Neuronal stem cell (in vitro differentiated cells): ENCODE measurements around the gene CLBA1.
"Not testable (repeated sequence)": the region's sequence is repeated elsewhere in the genome, so short reads cannot be mapped to it uniquely, and the experiment has no call there.

ENCODE experiments used
- DNase-seq: peaks from one replicate; pipeline ENCODE4 v3.0.0-alpha.2; 2013; ENCODE audit warnings: low spot score
- H2AFZ ChIP-seq: one replicate; pipeline ENCODE4 v1.6.1; 2013; ENCODE audit warnings: mild to moderate bottlenecking, low read length, inconsistent platforms
- H2AK5ac ChIP-seq: 2 replicates; pipeline ENCODE4 v1.6.1; 2013; ENCODE audit warnings: low read depth, mild to moderate bottlenecking, inconsistent platforms, low read length, moderate library complexity, mixed read lengths
- H2BK120ac ChIP-seq: 2 replicates; pipeline ENCODE4 v1.6.1; 2013; ENCODE audit warnings: low read depth, mild to moderate bottlenecking, inconsistent platforms, low read length, moderate library complexity, mixed read lengths
- H2BK12ac ChIP-seq: one replicate; pipeline ENCODE4 v1.6.1; 2013; ENCODE audit warnings: low read length, inconsistent platforms
- H2BK15ac ChIP-seq: 2 replicates; pipeline ENCODE4 v1.6.1; 2013; ENCODE audit warnings: mild to moderate bottlenecking, low read length, inconsistent platforms, mixed read lengths
- H2BK5ac ChIP-seq: one replicate; pipeline ENCODE4 v1.6.1; 2013; ENCODE audit warnings: inconsistent platforms, mild to moderate bottlenecking, low read length, moderate library complexity
- H3K14ac ChIP-seq: one replicate; pipeline ENCODE4 v1.6.1; 2013; ENCODE audit warnings: low read length, inconsistent platforms
- H3K18ac ChIP-seq: 2 replicates; pipeline ENCODE4 v1.6.1; 2013; ENCODE audit warnings: low read length, inconsistent platforms
- H3K23ac ChIP-seq: 2 replicates; pipeline ENCODE4 v1.6.1; 2013; ENCODE audit warnings: low read depth, mild to moderate bottlenecking, mixed read lengths, low read length, inconsistent platforms; ENCODE audit not compliant: poor library complexity
- H3K27ac ChIP-seq: replicated peaks from 3 replicates; pipeline ENCODE4 v1.5.1; 2013; ENCODE audit warnings: low read length, inconsistent platforms
- H3K27me3 ChIP-seq, 3 experiments: 2 replicates each; pipeline ENCODE4 v1.6.1; 2013; ENCODE audit warnings: low read length in 3 of 3, mild to moderate bottlenecking in 2 of 3, inconsistent platforms in 1 of 3, low read depth in 1 of 3, mixed read lengths in 1 of 3, moderate library complexity in 1 of 3; ENCODE audit not compliant: control insufficient read depth in 3 of 3, insufficient read depth in 3 of 3
- H3K36me3 ChIP-seq, 2 donors: replicated peaks in 1 of 2; 2 replicates each; pipeline ENCODE4 v1.6.1; 2013; ENCODE audit warnings: low read length in 2 of 2; ENCODE audit not compliant: control insufficient read depth in 2 of 2, insufficient read depth in 2 of 2
- H3K4ac ChIP-seq: 2 replicates; pipeline ENCODE4 v1.6.1; 2013; ENCODE audit warnings: inconsistent platforms, mild to moderate bottlenecking, low read length, moderate library complexity
- H3K4me1 ChIP-seq, 2 donors: 1 replicate in 1 of 2; 2 replicates in 1 of 2; pipeline ENCODE4 v1.6.1; 2013; ENCODE audit warnings: low read length in 2 of 2, low read depth in 1 of 2; ENCODE audit not compliant: control insufficient read depth in 2 of 2, insufficient read depth in 1 of 2
- H3K4me2 ChIP-seq: one replicate; pipeline ENCODE4 v1.6.1; 2013; ENCODE audit warnings: mild to moderate bottlenecking, low read length, inconsistent platforms; ENCODE audit not compliant: insufficient read depth, poor library complexity, severe bottlenecking
- H3K4me3 ChIP-seq, 2 donors: 2 replicates each; pipeline ENCODE4 v1.5.1; 2013; ENCODE audit warnings: low read length in 2 of 2, mild to moderate bottlenecking in 2 of 2, inconsistent platforms in 1 of 2, moderate library complexity in 1 of 2
- H3K79me1 ChIP-seq: one replicate; pipeline ENCODE4 v1.6.1; 2013; ENCODE audit warnings: low read depth, mild to moderate bottlenecking, inconsistent platforms, low read length, moderate library complexity
- H3K9ac ChIP-seq: one replicate; pipeline ENCODE4 v1.6.1; 2013; ENCODE audit warnings: mild to moderate bottlenecking, low read depth, low read length, inconsistent platforms; ENCODE audit not compliant: poor library complexity
- H3K9me3 ChIP-seq, 2 donors: replicated peaks in 1 of 2; 2 replicates each; pipeline versions ENCODE3 to v1.6.1; 2013; ENCODE audit warnings: low read length in 2 of 2, mild to moderate bottlenecking in 2 of 2, inconsistent platforms in 1 of 2, low read depth in 1 of 2, mixed read lengths in 1 of 2, moderate library complexity in 1 of 2; ENCODE audit not compliant: control insufficient read depth in 2 of 2, insufficient read depth in 1 of 2
- H4K8ac ChIP-seq: one replicate; pipeline ENCODE4 v1.6.1; 2013; ENCODE audit warnings: low read depth, mild to moderate bottlenecking, inconsistent platforms, low read length, moderate library complexity
- H4K91ac ChIP-seq: one replicate; pipeline ENCODE4 v1.6.1; 2013; ENCODE audit warnings: low read length, low read depth, mild to moderate bottlenecking, inconsistent platforms; ENCODE audit not compliant: poor library complexity
- WGBS, 2 donors: extraction: QIAGEN DNeasy Blood & Tissue Kit; methylation state at CpG; one replicate each; pipeline ENCODE4 v1.1.7; 2013; ENCODE audit warnings: missing lambda C conversion rate in 2 of 2, mixed read lengths in 1 of 2; ENCODE audit not compliant: insufficient read length in 2 of 2, insufficient replicate concordance in 1 of 2; ENCODE audit errors: extremely low coverage in 2 of 2; 5-methylcytosine and 5-hydroxymethylcytosine counted together

CLBA1 gene

GRCh38 chr14:105027718-105028117 is 42.1 kb downstream of the CLBA1 start:
- H2BK15ac ChIP-seq, H3K4me2 ChIP-seq, H3K36me3 ChIP-seq, H2BK12ac ChIP-seq, H3K4ac ChIP-seq, H3K27ac ChIP-seq, H2AFZ ChIP-seq, H3K9ac ChIP-seq, H3K4me1 ChIP-seq, H3K14ac ChIP-seq, H4K91ac ChIP-seq, H3K79me1 ChIP-seq, H3K23ac ChIP-seq, H2BK120ac ChIP-seq, H3K9me3 ChIP-seq, H4K8ac ChIP-seq, H3K4me3 ChIP-seq, DNase-seq, H2BK5ac ChIP-seq, H2AK5ac ChIP-seq, H3K18ac ChIP-seq: not testable (repeated sequence)
- WGBS, 2 donors, result no CpG with 5 or more reads among the region's 4 CpGs
- H3K27me3 ChIP-seq, result peaks cover 0 to 13% (median 3%) of the 10 kb centered on the region in 3 experiments

- Histone ChIP-seq H3K79me1 (no peaks in the 10 kb centered on the region), H3K14ac (peak overlapping the region; percentile 21), H3K4ac (no peak overlapping the region), H3K36me3 (no peaks in the 10 kb centered on the region), H2AK5ac (no peak overlapping the region), H2BK120ac (no peak overlapping the region), H3K27ac (no peak overlapping the region), H2BK15ac (no peak overlapping the region), H4K91ac (no peak overlapping the region), H3K4me2 (no peak overlapping the region), H3K9me3 (peaks cover 0 to 6% of the 10 kb centered on the region in 2 donors), H3K9ac (no peak overlapping the region), H3K4me3 (no peak overlapping the region), H2BK12ac (no peak overlapping the region), H2BK5ac (no peak overlapping the region), H3K4me1 (no peaks in the 10 kb centered on the region), H3K23ac (peak overlapping the region; percentile 73), H4K8ac (no peak overlapping the region), H3K27me3 (peaks cover 3 to 18% (median 10%) of the 10 kb centered on the region in 3 experiments), H3K18ac (no peak overlapping the region), H2AFZ (no peak overlapping the region)
- DNase-seq, result no peak
- WGBS, 2 donors, result 100% methylated on average over 1 of the region's 12 CpGs; no CpG with 5 or more reads in 1 of the 2 donors
Measured at GRCh38 chr14:105028251-105028927, 42.8 kb downstream of the CLBA1 start.

DNA sequence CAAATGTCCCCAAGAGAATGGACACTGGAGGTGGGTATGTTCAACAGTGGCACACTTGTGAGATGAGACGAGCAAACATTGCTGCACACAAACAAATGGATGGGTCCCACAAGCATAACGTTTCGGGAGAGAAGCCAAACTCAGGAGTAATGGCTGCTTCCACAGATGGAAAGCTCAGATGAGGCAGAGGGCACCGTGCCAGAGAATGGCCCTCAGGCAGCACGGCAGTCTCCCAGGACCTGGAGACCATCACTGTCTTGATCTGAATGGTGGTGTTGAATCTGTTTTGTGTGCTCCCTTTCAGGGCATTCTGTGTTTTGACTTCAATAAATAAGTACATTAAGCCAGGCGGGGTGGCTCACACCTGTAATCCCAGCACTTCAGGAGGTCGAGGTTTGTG is 43.8 kb downstream of the CLBA1 start:
- Histone ChIP-seq H2BK120ac (no peak overlapping the region), H3K9ac (no peak overlapping the region), H3K27ac (no peak overlapping the region), H3K23ac (no peak overlapping the region), H3K27me3 (peaks cover 5 to 28% (median 20%) of the 10 kb centered on the region in 3 experiments), H2AK5ac (peak overlapping the region; percentile 52), H4K91ac (no peak overlapping the region), H3K79me1 (no peaks in the 10 kb centered on the region), H3K9me3 (peaks cover 1 to 12% of the 10 kb centered on the region in 2 donors), H3K4me3 (no peak overlapping the region), H3K4ac (no peak overlapping the region), H3K18ac (peak overlapping the region; percentile 48), H2BK12ac (no peak overlapping the region), H4K8ac (peak overlapping the region; percentile 52), H2BK5ac (no peak overlapping the region), H3K4me1 (no peaks in the 10 kb centered on the region), H3K4me2 (no peak overlapping the region), H3K36me3 (no peaks in the 10 kb centered on the region), H3K14ac (no peak overlapping the region), H2BK15ac (no peak overlapping the region), H2AFZ (no peak overlapping the region)
- DNase-seq, result no peak
- WGBS, 2 donors, result no CpG with 5 or more reads among the region's 7 CpGs

- H2AK5ac ChIP-seq, result no peak overlapping the region
- no peaks in the 10 kb centered on the region for H3K4me1 ChIP-seq
- H3K14ac ChIP-seq, result no peak overlapping the region
- H3K9ac ChIP-seq, result no peak overlapping the region
- peaks cover 1 to 12% of the 10 kb centered on the region in 2 donors for H3K9me3 ChIP-seq
- no peak for DNase-seq
- no peak overlapping the region for H2AFZ ChIP-seq
- no peak overlapping the region for H4K8ac ChIP-seq
- H4K91ac ChIP-seq, result no peak overlapping the region
- no peak overlapping the region for H3K23ac ChIP-seq
- H3K36me3 ChIP-seq, result no peaks in the 10 kb centered on the region
- peak overlapping the region; percentile 22 for H2BK12ac ChIP-seq
- H2BK120ac ChIP-seq, result no peak overlapping the region
- H3K27ac ChIP-seq, result no peak overlapping the region
- H2BK5ac ChIP-seq, result no peak overlapping the region
- no peak overlapping the region for H3K4me3 ChIP-seq
- no peak overlapping the region for H3K4ac ChIP-seq
- peaks cover 5 to 36% (median 22%) of the 10 kb centered on the region in 3 experiments for H3K27me3 ChIP-seq
- no CpG with 5 or more reads among the region's 2 CpGs for WGBS, 2 donors
- H3K4me2 ChIP-seq, result no peak overlapping the region
- no peaks in the 10 kb centered on the region for H3K79me1 ChIP-seq
- no peak overlapping the region for H3K18ac ChIP-seq
- no peak overlapping the region for H2BK15ac ChIP-seq
Measured at GRCh38 chr14:105030194-105030593, 44.6 kb downstream of the CLBA1 start.
